Stimulated activated CD4-positive, alpha-beta T cell treated with anti-CD3 and anti-CD28 coated beads, Interleukin-4, amount 100 ng/mL, for 48 hours (primary cell): ENCODE measurements around the gene ZNF292.
"Not testable (repeated sequence)": the region's sequence is repeated elsewhere in the genome, so short reads cannot be mapped to it uniquely, and the experiment has no call there.

Source experiments
- DNase-seq, 2 donors: peaks; one replicate each; pipeline ENCODE4 v3.0.0-alpha.2; 2020; ENCODE audit warnings: low read depth in 2 of 2

The ZNF292 gene

DNA sequence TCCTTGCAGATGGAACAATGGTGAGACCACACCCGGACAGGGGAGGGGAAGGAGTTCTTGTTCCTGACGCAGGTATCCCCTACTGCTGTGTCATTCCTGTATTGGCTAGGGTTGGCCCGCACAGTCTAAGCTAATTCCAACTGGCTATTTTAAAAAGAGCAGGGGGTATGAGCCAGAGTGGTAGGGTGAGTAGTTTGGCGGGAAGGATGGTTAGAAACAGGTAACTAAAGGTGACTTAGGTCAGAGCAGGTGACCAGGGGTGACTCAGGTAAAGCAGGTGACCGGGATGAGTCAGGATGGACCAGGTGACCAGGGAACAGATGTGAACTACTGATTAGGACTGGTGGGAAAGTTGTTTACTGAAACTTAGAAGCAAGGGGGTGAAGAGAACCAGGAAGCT is 58.0 kb downstream of the ZNF292 start:
- no peak for DNase-seq

- no peak for DNase-seq
Measured at GRCh38 chr6:87214831-87215230, 59.5 kb downstream of the ZNF292 start.

DNA sequence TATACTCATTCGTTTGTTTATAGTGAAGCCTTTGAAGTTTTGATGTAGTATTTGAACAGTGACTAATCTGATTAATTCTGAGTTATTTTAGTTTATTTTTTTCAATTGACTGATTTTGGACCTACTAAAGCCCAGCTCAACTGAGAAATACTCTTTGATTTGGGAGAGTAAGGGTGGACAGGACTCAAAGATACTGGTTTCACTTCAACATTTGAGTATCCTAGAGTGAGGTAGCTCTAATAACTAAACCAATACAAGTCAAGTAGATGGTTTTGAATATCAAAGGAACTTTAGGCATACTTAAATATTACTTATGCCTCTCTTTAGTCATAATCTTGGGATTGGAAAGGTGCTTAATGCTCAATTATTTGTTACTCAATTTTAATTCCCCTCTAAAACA is 65.6 kb downstream of the ZNF292 start:
- no peak for DNase-seq

DNA sequence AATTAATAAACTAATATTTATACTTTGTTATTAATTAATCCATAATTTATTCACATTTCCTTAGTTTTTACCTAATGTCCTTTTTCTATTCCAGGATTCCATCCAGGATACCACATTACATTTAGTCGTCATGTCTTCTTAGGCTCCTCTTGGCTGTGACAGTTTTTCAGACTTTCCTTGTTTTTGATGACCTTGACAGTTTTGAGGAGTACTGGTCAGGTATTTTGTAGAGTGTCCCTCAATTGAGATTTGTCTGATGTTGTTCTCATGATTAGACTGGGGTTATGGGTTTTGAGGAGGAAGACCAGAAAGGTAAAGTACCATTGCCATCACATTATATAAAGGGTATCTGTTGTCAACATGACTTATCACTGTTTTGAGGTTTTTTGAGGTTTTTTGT is 67.3 kb downstream of the ZNF292 start:
- no peak for DNase-seq

DNA sequence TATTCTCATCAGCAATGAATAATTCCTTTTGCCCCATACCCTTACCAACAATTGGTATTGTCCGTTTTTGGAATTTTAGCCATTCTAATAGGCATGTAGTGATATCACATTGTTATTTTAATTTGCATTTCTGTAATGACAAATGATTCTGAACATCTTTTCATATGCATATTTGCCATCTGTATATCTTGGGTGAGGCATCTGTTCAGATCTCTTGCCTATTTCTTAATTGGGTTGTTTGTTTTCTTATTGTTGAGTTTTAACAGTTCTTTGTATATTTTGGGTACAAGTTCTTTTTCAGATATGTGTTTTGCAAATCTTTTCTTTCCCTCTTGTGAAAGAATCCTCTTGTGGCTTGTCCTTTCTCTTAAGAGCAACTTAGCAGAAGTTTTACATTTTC is 69.6 kb downstream of the ZNF292 start:
- DNase-seq = no peak

- no peak for DNase-seq
Measured at GRCh38 chr6:87225511-87225910, 70.1 kb downstream of the ZNF292 start.

GRCh38 chr6:87225937-87226336 is 70.6 kb downstream of the ZNF292 start:
- DNase-seq = no peak

- DNase-seq = no peak
Measured at GRCh38 chr6:87230801-87231200, 75.4 kb downstream of the ZNF292 start.

DNA sequence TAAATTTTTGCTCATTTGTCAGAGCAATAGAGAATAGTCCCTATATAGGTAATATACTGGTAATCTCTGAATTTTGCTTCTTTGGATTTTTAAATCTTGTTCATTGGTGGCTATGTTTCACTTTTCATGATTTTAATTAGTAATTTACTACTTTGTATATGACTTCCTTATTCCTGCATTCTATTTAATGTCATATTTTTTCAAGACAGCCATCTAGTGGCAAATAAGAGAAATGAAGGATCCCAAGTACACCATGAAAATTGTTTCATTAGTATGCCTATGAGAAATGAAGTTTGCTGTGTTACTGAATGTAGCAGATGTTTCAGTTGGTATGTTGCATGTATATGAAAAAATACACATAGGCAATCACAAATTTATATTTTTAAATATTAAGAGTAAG is 82.4 kb downstream of the ZNF292 start:
- DNase-seq = no peak

DNA sequence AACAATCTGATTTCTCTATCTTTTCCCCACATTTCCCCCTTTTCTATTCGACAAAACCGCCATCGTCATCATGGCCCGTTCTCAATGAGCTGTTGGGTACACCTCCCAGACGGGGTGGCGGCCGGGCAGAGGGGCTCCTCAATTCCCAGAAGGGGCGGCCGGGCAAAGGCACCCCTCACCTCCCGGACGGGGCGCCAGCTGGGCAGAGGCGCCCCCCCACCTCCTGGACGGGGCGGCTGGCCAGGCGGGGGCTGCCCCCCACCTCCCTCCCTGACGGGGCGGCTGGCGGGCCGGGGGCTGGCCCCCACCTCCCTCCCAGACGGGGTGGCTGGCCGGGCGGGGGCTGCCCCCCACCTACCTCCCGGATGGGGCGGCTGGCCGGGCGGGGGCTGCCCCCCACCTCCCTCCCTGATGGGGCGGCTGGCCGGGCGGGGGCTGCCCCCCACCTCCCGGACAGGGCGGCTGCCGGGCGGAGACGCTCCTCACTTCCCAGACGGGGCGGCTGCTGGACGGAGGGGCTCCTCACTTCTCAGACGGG is 83.8 kb downstream of the ZNF292 start:
- DNase-seq = not testable (repeated sequence)

GRCh38 chr6:87241304-87241703 is 85.9 kb downstream of the ZNF292 start:
- no peak for DNase-seq

- DNase-seq = no peak
Measured at GRCh38 chr6:87242311-87242710, 86.9 kb downstream of the ZNF292 start.

- DNase-seq = no peak
Measured at GRCh38 chr6:87243812-87244211, 88.4 kb downstream of the ZNF292 start.

- no peak for DNase-seq
Measured at GRCh38 chr6:87244380-87244779, 89.0 kb downstream of the ZNF292 start.

- DNase-seq = no peak
Measured at GRCh38 chr6:87250019-87250418, 94.7 kb downstream of the ZNF292 start.

DNA sequence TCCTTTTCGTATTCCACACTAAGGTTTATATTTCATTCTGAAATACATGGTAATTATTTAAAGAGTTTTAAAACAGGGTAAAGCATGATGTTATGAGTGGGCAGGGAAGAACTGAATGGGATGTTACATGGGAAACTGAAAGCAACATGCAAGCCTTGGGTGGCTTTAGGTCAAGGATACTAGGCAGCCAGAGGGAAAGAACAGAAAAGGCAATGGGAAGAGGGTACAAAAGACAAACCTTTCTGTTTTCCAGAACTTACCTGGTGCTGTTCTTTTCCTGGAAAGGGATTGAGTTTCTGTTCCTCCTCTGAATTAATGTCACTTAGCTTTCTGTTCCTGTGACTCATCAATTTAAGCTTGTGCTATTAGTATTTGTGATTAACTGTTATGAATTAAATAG is 95.9 kb downstream of the ZNF292 start:
- DNase-seq = no peak

DNA sequence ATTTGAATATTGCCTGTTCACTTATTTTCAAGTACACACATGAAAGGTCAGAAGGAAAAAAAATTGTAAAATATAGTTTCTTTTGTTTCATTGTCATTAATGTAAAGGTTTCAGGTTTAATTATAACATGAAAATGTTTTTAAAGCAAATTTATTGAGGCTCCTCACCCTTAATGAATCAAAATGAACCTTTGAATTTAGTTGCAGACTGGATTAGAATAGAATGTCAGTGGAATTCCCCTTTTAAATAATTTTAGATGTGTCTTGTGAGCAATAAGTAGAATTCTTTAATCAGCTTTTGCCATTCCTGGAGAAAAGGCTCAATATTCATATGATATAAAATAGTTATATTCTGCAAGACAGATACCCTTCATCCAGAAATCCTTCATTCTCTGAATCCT is 96.4 kb downstream of the ZNF292 start:
- DNase-seq = no peak

GRCh38 chr6:87257046-87257445 is 101.7 kb downstream of the ZNF292 start:
- no peak for DNase-seq

GRCh38 chr6:87257565-87257964 is 102.2 kb downstream of the ZNF292 start:
- DNase-seq = no peak

DNA sequence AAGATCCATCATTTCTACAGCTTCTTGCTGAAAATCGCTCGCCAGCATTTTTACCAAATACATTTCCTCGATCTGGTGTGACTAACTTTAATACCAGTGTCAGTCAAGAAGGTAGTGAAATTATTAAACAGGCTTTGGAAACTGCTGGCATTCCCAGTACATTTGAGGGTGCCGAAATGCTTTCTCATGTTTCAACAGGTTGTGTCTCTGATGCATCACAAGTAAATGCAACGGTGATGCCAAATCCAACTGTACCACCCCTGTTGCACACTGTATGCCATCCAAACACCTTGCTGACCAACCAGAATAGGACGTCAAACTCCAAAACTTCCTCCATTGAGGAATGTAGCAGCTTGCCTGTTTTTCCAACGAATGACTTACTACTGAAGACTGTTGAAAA is 102.6 kb downstream of the ZNF292 start:
- no peak for DNase-seq

DNA sequence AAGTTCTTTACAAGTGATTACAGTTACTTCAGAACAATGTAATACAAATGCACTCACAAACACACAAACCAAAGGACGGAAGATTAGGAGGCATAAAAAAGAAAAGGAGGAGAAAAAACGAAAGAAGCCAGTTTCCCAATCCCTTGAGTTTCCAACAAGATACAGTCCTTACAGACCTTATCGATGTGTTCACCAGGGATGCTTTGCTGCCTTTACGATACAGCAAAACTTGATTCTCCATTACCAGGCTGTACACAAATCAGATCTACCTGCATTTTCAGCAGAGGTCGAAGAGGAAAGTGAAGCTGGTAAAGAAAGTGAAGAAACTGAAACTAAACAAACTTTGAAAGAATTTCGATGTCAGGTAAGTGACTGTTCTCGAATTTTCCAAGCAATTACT is 104.4 kb downstream of the ZNF292 start:
- no peak for DNase-seq

DNA sequence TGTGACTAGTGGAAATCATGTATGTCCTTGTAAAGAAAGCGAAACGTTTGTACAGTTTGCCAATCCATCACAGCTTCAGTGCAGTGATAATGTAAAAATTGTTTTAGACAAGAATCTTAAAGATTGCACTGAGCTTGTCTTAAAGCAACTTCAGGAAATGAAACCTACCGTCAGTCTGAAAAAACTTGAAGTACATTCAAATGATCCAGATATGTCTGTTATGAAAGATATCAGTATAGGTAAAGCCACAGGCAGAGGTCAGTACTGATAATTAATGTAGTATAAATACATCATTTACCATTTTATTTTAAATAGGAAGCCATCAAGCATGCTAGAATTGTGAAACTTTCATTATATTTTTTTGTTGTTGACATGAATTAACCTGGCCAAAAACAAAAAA is 106.2 kb downstream of the ZNF292 start:
- no peak for DNase-seq

GRCh38 chr6:87264481-87264880 is 109.1 kb downstream of the ZNF292 start:
- DNase-seq = no peak

- no peak for DNase-seq
Measured at GRCh38 chr6:87274660-87275274, 119.4 kb downstream of the ZNF292 start.
